NCI-H1436 treated with DMSO at 0.1 percent for 48 hours (cell line): ENCODE results near the gene MAGI1.

ENCODE experiments used
- DNase-seq: peaks from one replicate; lab custom pipeline; 2025; lab: John Stamatoyannopoulos, UW

Gene MAGI1

GRCh38 chr3:65831733-65832425 is 206.8 kb downstream of the MAGI1 start:
- no peak for DNase-seq

- DNase-seq, result no peak
Observed at GRCh38 chr3:65830948-65831732, 207.6 kb downstream of the MAGI1 start.

DNA sequence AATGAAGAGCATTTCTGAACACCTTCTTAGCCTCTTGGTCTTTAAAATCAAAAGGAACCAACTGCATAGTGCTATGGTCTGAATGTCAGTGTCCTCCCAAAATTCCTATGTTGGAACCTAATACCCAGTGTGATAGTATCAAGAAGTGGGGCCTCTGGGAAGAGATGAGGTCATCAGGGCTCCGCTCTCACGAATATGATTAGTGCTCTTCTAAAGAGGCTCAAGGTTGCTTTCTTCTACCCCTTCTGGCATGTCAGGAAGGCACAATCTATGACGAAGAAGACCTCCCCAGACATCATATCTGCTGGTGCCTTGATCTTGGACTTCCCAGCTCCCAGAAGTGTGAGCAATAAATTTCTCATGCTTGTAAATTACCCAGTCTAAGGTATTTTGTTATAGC is 209.5 kb downstream of the MAGI1 start:
- no peak for DNase-seq

GRCh38 chr3:65828706-65829105 is 210.0 kb downstream of the MAGI1 start:
- no peak for DNase-seq

DNA sequence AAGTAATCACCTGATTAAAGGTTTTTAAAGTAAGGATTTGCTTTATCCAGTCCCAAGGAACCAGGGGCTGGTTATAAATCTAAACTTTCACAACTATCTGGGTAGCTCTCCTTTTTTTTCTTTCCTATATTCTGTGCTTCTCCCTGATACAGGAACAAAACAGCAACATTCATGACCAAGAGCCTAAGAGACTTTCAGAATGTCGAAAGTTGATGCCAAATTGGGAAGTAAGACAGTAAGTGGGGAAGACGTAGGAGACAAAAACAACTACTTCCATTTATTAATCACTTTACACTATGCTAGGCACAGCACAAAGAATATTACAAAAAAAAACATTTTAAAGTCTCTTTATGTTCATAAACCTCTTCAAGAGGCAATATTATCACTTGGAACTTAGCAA is 211.6 kb downstream of the MAGI1 start:
- no peak for DNase-seq

DNA sequence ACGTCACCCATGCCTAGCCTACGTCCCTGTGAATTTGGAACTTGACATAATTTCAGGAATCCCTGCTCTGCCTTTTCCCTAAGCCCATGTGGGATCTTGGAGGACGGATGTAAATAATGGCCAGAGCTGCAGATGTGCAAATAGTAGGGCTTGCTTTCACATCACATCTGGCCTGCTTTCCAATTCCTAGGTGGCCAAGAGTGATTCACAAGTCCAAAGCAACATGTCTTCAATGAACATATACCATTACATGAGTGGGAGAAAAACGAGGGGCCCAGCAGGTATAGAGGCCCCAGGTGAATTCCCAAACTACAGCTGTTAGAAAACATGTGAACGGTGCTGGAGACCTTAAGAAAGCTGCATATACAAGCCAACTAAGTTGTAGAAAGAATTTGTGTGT is 214.6 kb downstream of the MAGI1 start:
- no peak for DNase-seq

DNA sequence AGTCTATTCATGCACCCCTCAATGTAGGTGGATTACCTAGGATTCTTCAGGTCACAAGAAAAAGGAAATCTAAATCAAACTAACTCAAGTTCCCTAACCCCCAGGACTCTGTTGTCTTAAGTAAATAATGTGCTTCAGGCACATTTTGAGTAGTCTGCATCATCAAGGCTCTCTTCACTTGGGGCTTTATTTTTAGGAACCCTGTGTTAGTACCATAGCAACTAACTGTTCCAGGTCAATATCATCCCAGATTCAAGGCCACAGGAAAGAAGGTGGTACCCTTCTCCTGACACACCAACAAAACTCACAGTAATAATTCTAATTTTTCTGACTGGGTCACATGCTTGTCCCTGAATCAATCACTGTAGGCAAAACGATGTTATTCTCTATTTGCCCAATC is 218.1 kb downstream of the MAGI1 start:
- DNase-seq, result no peak

DNA sequence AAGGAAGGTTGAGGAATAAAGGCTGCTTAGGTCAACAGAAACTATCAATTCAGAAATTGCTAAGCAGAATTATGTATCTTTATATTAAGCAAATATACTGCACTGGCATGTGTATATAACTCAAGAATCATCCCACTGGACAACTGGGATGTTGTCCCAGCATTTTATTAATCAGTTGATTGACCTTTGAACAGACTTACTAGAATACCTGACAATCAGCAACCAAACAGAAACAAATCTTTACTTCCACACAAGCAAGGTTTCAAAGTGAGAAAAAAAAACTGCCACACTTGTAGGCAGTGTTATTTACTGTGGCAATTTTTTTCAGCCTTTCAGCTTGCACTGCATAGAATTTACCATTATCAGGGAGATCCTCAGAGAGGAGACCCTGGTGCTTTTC is 218.8 kb downstream of the MAGI1 start:
- no peak for DNase-seq

GRCh38 chr3:65817553-65818126 is 221.1 kb downstream of the MAGI1 start:
- no peak for DNase-seq

- DNase-seq, result no peak
Observed at GRCh38 chr3:65816208-65816607, 222.5 kb downstream of the MAGI1 start.

DNA sequence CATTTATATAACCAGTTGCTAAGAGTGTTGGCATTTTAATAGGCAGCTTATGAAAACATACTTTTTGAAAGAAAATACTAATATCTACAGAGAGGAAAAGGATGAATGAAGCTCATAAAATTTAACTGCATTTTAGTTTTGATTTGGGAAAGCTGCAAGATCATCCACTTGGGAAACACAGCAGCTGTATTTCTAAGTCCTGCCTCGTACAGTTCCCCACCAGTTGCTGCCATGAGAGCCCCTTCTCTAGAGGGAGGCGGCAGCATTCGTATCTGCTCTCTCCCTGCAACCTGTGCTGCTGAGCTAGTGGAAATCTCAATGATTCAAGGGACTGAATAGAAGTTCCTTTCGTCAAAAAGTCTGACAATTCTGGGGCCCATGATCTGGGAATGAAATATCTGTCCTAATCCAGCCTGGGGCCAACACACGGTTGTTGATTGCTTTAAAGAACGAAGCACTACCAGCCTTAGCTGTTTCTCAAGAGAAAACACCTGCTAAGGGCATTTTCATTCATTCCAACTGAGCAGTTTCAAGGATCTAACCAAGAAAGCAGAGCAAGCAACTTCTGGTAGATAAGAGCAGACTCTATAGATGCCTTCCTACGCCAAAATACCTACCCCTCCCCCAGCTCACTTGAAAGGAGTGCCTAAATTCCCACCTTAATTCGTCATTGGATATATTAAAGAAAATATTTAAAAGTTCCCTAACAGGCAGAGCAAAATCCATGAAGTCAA is 223.7 kb downstream of the MAGI1 start:
- no peak for DNase-seq

DNA sequence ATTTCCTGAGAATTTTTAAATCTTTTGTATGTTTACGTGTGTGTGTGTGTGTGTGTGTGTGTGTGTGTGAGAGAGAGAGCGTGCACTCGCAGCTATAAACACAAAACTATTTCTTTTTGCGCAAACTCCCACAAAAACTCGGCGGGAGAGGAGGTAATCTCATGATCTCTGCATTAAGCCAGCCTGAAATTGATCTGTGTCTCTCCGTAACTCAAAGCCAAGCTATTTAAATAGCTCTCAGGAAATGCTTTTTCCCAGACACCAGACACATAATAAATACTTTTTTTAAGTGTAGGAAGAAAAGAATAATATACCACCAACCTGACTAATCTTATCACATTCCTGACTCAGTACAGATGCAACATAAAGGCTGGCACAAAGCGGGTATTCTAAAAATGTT is 226.8 kb downstream of the MAGI1 start:
- DNase-seq, result no peak

DNA sequence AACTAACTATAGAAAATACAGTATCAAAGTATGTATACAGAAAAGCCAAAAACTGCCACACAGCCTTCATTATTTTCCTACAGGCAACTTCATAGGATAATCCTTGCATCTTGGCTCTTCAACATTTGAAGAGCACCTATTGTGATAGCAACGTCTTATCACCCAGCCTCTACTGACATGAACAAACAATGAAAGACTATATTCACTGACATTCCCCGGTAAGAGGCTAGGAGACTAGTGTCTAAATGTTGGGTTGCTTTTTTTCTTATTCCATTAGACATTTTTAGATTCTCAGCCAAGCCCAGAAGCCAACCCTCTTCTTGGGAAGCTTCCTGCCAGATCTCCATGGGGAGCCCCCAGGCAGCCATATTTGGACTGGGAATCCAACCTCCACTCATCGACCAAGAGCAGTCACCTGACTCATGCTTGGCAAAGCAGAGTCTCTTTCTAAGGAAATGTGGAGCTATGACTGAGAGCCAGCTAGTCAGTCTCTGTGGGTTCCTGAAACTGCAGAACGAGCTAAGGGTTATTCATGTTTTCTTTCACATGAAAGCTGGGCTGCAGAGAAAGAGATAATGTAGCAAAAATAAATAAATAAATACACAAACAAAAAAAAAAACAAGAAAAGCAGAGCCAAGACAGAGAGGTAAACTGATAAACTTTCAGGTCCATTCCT is 227.5 kb downstream of the MAGI1 start:
- no peak for DNase-seq

- DNase-seq, result no peak
Observed at GRCh38 chr3:65810302-65810701, 228.4 kb downstream of the MAGI1 start.

- DNase-seq, result no peak
Observed at GRCh38 chr3:65809641-65810150, 229.0 kb downstream of the MAGI1 start.

DNA sequence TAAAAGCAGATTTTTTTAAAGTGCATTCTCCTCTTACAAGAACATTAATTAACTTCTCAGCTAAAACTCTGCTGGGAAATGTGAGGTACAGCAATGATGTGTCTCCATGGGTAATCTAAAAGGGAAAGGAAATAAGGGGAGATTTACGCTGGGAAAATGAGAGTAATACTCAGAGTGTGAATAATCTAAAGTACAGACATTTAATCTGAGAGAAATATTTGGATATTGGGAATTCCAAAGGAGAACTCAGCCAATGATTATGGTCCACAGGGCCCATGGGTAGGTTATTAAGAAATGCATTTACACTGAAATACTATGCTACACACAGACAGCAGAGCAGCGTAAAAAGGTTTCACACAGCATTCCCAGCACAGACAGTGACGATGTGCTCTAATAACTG is 229.9 kb downstream of the MAGI1 start:
- DNase-seq, result no peak

DNA sequence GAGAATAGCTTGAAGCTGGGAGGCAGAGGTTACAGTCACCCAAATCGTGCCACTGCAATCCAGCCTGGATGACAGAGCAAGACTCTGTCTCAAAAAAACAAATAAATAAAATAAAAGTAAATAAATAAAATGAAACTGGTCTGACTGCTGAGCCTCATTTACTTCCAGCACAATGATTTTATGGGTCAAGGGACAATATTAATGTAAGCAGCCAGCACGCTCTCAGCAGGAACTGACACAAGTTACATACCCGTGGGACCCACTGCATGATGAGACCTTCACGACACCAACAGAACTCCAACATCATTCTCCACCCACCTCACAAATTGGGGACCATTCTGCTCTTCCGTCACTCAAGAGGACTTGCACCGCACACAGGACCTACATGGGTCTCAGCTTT is 230.3 kb downstream of the MAGI1 start:
- no peak for DNase-seq

- no peak for DNase-seq
Observed at GRCh38 chr3:65807225-65807624, 231.5 kb downstream of the MAGI1 start.

- no peak for DNase-seq
Observed at GRCh38 chr3:65806600-65806999, 232.1 kb downstream of the MAGI1 start.

DNA sequence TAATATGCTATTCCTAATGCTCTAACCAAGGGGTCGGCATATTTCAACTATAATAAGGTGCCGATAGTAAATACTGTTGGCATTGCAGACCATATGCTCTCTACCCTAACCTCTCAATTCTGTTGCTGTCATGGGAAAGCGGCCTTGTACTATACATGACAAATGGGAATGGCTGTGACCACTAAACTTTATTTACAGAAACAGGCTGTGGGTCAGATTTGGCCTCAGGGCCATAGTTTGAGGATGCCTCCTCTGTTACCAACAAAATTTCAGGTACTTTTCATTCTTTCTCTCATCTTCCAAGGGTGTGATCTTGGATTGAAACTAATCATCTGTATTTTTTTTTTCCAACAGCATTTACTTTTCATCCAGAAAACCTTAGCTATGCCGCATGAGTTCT is 242.0 kb downstream of the MAGI1 start:
- DNase-seq, result no peak

- DNase-seq, result no peak
Observed at GRCh38 chr3:65795166-65795565, 243.6 kb downstream of the MAGI1 start.
